ENCODE data around the gene CAMK1D. TPM values are rescaled to one million over a fixed set of nuclear protein-coding genes. Genes with fewer than 3 reads are reported as not detected.

The CAMK1D gene
- total RNA-seq, 6 experiments from 2014 or later = 0.34 to 1.4 (median 0.43) TPM

DNA sequence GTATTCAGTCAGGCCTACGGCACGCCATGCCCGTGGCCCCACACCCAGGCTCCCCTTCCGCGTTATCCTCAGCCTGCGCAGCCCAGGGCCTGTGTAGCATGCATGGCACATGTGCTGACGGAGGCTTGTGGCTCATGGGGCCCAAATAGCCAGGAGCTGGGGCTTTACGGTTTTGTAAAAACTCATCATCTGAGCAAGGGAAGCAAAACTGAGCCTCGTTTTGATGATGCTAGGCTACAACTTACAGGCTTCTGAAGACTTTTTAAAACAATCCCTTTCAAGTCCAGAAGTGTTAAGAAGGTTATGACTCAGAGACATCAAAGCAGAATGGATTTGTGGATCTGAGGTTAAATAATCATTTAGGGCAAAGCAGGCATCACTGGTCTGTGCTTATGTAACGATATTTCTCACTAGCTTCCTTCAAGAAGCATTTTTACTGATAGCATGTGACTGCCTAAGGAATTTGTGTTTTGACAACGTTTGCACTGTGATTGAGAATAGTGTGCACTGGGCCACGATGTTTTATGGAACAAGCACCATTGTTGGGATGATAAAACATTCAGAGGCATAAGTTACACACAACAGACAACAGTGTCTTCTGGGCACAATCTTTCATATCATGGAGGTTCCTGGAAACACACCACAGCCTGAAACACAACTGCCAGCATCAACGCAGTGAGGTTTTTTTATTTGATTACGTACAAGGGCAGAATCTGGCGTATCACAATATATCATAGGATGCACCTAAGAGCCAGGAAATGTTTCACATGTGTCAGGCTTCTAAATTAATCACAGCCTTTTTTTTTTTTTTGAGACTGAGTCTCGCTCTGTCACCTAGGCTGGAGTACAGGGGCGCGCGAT, 377.9 kb downstream of the CAMK1D start:
- TF ChIP-seq, protein P1, sequence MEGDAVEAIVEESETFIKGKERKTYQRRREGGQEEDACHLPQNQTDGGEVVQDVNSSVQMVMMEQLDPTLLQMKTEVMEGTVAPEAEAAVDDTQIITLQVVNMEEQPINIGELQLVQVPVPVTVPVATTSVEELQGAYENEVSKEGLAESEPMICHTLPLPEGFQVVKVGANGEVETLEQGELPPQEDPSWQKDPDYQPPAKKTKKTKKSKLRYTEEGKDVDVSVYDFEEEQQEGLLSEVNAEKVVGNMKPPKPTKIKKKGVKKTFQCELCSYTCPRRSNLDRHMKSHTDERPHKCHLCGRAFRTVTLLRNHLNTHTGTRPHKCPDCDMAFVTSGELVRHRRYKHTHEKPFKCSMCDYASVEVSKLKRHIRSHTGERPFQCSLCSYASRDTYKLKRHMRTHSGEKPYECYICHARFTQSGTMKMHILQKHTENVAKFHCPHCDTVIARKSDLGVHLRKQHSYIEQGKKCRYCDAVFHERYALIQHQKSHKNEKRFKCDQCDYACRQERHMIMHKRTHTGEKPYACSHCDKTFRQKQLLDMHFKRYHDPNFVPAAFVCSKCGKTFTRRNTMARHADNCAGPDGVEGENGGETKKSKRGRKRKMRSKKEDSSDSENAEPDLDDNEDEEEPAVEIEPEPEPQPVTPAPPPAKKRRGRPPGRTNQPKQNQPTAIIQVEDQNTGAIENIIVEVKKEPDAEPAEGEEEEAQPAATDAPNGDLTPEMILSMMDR (IDR thresholded peaks at IDR 0.05) = no peak
- Mint-ChIP-seq H3K9me3 (no peaks in the 10 kb centered on the region), H3K27me3 (ENCODE audit: insufficient read depth) (peaks cover 9% of the 10 kb centered on the region), H3K36me3 (ENCODE audit: low read depth) (no peaks in the 10 kb centered on the region), H3K4me1 (ENCODE audit: low read depth) (0 out of 2 replicates have a peak, but pooled peaks cover 6% of the 10 kb centered on the region), H3K27ac (no peak overlapping the region), H3K4me3 (no peak overlapping the region)
- no peak for DNase-seq

DNA sequence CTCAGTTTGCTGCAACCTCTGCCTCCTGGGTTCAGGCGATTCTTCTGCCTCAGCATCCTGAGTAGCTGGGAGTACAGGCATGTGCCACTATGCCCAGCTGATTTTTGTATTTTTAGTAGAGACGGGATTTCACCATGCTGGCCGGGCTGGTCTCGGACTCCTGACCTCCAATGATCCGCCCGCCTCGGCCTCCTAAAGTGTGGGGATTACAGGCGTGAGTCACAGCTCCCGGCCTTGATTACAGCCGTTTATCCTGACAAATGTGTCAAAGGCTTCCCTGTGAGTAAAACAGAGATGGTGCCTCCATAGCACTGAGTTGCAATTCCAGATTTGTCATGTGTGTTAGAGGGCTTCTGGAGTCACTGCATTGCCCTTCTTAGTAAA, 378.5 kb downstream of the CAMK1D start:
- Mint-ChIP-seq H3K36me3 (ENCODE audit: low read depth) (no peaks in the 10 kb centered on the region), H3K27ac (no peak overlapping the region), H3K27me3 (ENCODE audit: insufficient read depth) (peaks cover 9% of the 10 kb centered on the region), H3K4me3 (no peak overlapping the region), H3K9me3 (no peaks in the 10 kb centered on the region), H3K4me1 (ENCODE audit: low read depth) (0 out of 2 replicates have a peak, but pooled peaks cover 6% of the 10 kb centered on the region)
- DNase-seq = no peak
- TF ChIP-seq, protein P1 (IDR thresholded peaks at IDR 0.05) = no peak

GRCh38 chr10:12728494-12728893, 379.1 kb downstream of the CAMK1D start:
- DNase-seq = peak; percentile 32
- Mint-ChIP-seq H3K9me3 (no peaks in the 10 kb centered on the region), H3K4me3 (no peak overlapping the region), H3K4me1 (ENCODE audit: low read depth) (0 out of 2 replicates have a peak, but pooled peaks cover 6% of the 10 kb centered on the region), H3K27ac (no peak overlapping the region), H3K27me3 (ENCODE audit: insufficient read depth) (peaks cover 9% of the 10 kb centered on the region), H3K36me3 (ENCODE audit: low read depth) (no peaks in the 10 kb centered on the region)
- TF ChIP-seq, protein P1 (IDR thresholded peaks at IDR 0.05) = no peak

DNA sequence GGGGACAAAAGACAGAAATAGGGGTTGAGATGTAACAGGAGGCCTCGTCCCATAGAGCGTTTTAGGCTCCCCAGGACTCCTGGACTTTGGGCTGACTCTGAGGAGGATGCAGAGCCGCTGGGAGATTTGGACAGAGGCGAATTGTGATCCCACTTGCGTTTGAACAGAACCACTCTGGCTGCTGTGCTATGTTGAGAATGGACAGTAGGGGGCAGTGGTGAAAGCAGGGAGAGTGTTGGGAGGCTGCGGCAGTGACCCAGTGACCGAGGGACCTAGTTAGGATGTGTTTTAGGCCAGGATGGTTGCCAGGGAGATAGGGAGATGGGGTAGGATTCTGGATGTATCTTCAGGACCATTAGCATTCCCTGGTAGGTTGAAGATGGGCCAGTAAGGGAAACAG, 380.5 kb downstream of the CAMK1D start:
- peaks cover 9% of the 10 kb centered on the region for H3K27me3 Mint-ChIP-seq (ENCODE audit: insufficient read depth)
- H3K4me1 Mint-ChIP-seq (ENCODE audit: low read depth) = 0 out of 2 replicates have a peak, but pooled peaks cover 6% of the 10 kb centered on the region
- H3K27ac Mint-ChIP-seq = no peak overlapping the region
- no peak overlapping the region for H3K4me3 Mint-ChIP-seq
- TF ChIP-seq, protein P1 (IDR thresholded peaks at IDR 0.05) = peak; percentile 61
- H3K36me3 Mint-ChIP-seq (ENCODE audit: low read depth) = no peaks in the 10 kb centered on the region
- DNase-seq = no peak
- no peaks in the 10 kb centered on the region for H3K9me3 Mint-ChIP-seq

DNA sequence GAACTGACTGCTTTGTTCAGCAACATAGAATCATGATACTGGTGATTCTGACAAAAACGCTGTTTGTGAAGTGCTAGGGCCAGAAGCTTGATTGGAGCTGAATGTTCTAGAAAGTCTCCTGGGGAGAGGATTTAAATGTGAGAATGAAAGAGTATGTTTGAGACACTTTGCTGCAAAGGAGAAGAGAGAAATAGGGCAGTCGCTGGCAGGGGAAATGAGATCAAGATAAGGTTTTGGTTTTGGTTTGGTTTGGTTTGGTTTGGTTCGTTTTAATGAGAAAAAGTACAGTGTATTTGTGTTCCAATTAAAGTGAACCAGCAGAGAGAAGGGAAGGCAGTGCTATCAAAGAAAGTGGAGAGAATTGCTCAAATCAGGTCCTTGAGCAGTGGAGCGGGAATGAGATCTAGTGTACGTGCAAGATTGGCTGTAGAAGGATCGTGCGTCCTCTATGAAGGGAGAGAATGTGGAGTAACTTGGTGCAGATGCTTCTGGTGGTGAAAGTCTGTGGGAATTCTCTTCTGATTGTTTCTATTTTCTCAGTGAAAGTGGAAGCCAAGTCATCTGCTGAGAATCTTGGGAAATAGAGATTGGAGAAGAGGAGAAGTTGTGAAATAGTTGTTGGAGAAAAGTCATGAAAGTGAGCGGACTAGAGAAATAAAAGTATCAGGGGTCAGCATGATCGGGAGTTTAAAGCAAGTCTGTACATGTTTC, 381.6 kb downstream of the CAMK1D start:
- TF ChIP-seq, protein P1 (IDR thresholded peaks at IDR 0.05) = no peak
- Mint-ChIP-seq H3K27me3 (ENCODE audit: insufficient read depth) (peaks cover 9% of the 10 kb centered on the region), H3K36me3 (ENCODE audit: low read depth) (no peaks in the 10 kb centered on the region), H3K27ac (no peak overlapping the region), H3K4me3 (no peak overlapping the region), H3K9me3 (no peaks in the 10 kb centered on the region), H3K4me1 (ENCODE audit: low read depth) (0 out of 2 replicates have a peak, but pooled peaks cover 6% of the 10 kb centered on the region)
- DNase-seq = no peak
